ENCODE measurements around the gene CLEC16A. TPM values are rescaled to one million over a fixed set of nuclear protein-coding genes. Genes with fewer than 3 reads are reported as not detected.

Gene CLEC16A
- total and polyA plus RNA-seq, 7 experiments from 2014 or later: 14.7 to 38.2 (median 31.8) TPM

DNA sequence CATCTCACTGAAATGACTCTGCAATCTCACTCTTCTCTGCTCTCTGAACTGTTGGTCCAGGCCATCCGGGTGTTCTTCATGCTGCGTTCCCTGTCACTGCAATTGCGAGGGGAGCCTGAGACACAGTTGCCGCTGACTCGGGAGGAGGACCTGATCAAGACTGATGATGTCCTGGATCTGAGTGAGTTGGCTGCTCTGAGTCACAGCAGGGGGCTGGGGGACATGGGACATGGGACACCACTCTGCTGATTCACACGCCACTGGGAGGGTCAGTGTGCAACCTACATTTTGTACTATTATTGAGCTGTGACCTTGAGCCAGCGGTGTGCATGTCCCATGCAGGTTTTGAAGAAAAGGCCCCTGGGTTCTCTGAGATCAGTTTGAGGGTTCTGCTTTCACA is 116.5 kb downstream of the CLEC16A start:
- Mint-ChIP-seq H3K27me3 (no peaks in the 10 kb centered on the region), H3K4me1 (peaks cover 0 to 38% (median 3%) of the 10 kb centered on the region in 7 donors), H3K4me3 (no peak overlapping the region), H3K27ac (no peak overlapping the region), H3K9me3 (peaks cover 0 to 2% (median 0%) of the 10 kb centered on the region in 11 donors), H3K36me3 (peaks cover 13 to 60% (median 31%) of the 10 kb centered on the region in 5 donors)
- DNase-seq (no peak), ATAC-seq (no peak)
- no peaks in the 10 kb centered on the region for H3K9me3 ChIP-seq (ENCODE audit: control insufficient read depth in 2 of 3, low read length in 3 of 3)
- intact Hi-C loops (cut with micrococcal nuclease): no loop called here
- ChIA-PET CTCF (interaction anchor here (0.7 kb wide), 1 partner anchor 195 kb away, joined by 3 read pairs; the partner anchor contains the start of gene SOCS1), POLR2A (no interaction called here)
- H3K27me3 ChIP-seq (ENCODE audit: control insufficient read depth in 2 of 2, insufficient read depth in 2 of 2, low read length in 2 of 2): no peaks in the 10 kb centered on the region
- H3K36me3 ChIP-seq (ENCODE audit: control insufficient read depth in 2 of 3, insufficient read depth in 3 of 3, low read length in 3 of 3): peaks cover 0 to 60% (median 4%) of the 10 kb centered on the region in 3 experiments
- no peak overlapping the region for H3K4me3 ChIP-seq (ENCODE audit: low read length)
- no peak overlapping the region for H3K27ac ChIP-seq (ENCODE audit: low read depth, low read length)
- H3K4me1 ChIP-seq (ENCODE audit: control insufficient read depth in 2 of 2, insufficient read depth in 2 of 2, low read length in 2 of 2): no peaks in the 10 kb centered on the region

GRCh38 chr16:11061629-11062270 is 117.4 kb downstream of the CLEC16A start:
- no peaks in the 10 kb centered on the region for H3K27me3 ChIP-seq (ENCODE audit: control insufficient read depth in 2 of 2, insufficient read depth in 2 of 2, low read length in 2 of 2)
- H3K9me3 Mint-ChIP-seq: peaks cover 0 to 2% (median 0%) of the 10 kb centered on the region in 11 donors
- H3K27me3 Mint-ChIP-seq: no peaks in the 10 kb centered on the region
- H3K4me1 ChIP-seq (ENCODE audit: control insufficient read depth in 2 of 2, insufficient read depth in 2 of 2, low read length in 2 of 2): no peaks in the 10 kb centered on the region
- H3K27ac ChIP-seq (ENCODE audit: low read depth, low read length): no peak overlapping the region
- no peak for ATAC-seq
- POLR2A ChIA-PET: no interaction called here
- peaks cover 0 to 37% (median 4%) of the 10 kb centered on the region in 7 donors for H3K4me1 Mint-ChIP-seq
- H3K4me3 ChIP-seq (ENCODE audit: low read length): no peak overlapping the region
- intact Hi-C loops (cut with micrococcal nuclease): no loop called here
- CTCF ChIA-PET: interaction anchor here (0.7 kb wide), 1 partner anchor 194 kb away, joined by 3 read pairs; the partner anchor contains the start of gene SOCS1
- DNase-seq: no peak
- peaks cover 0 to 56% (median 4%) of the 10 kb centered on the region in 3 experiments for H3K36me3 ChIP-seq (ENCODE audit: control insufficient read depth in 2 of 3, insufficient read depth in 3 of 3, low read length in 3 of 3)
- H3K9me3 ChIP-seq (ENCODE audit: control insufficient read depth in 2 of 3, low read length in 3 of 3): no peaks in the 10 kb centered on the region
- H3K27ac Mint-ChIP-seq: no peak overlapping the region
- H3K36me3 Mint-ChIP-seq: peaks cover 13 to 62% (median 27%) of the 10 kb centered on the region in 5 donors
- no peak overlapping the region for H3K4me3 Mint-ChIP-seq

DNA sequence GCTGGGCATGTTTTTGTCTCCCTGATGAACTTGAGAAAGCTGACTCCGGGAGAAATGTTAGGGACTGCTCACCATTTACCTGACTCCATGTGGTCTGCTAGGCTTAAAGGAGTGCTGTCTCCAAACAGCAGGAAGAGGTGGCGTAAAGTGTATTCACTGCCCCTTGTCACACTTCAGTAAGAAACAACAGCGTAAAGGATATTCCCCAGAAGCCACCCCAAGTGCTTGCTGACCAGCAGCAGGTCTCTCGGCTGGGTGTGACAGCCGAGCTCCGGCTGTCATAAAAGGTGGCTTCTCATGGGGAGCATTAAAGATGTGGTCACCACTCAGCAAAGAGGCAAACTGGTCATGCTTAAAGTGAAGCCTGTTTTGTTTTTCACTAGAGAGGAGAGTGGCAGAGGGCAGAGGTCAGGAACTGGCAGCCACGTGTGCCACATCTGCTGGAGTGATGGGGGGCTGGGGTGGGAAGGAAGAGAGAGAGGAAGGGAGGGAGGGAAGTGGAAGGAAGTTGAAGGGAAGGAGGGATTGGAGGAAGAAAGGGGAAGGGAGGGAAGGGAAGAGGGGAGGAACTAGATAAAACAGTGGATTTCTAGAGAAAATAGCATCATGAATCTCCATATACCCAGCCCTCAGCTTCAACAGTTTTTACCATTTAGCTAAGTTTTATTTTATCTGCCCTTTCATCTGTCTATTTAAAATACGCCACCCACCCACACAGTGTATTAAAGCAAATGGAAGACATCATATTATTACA is 119.3 kb downstream of the CLEC16A start:
- CTCF ChIA-PET: no interaction called here
- no peak overlapping the region for H3K27ac Mint-ChIP-seq
- peaks cover 0 to 35% (median 5%) of the 10 kb centered on the region in 7 donors for H3K4me1 Mint-ChIP-seq
- intact Hi-C loops (cut with micrococcal nuclease): no loop called here
- DNase-seq (no peak), ATAC-seq (no peak)
- H3K36me3 Mint-ChIP-seq: peaks cover 13 to 57% (median 28%) of the 10 kb centered on the region in 5 donors
- Histone ChIP-seq H3K27ac (ENCODE audit: low read depth, low read length) (no peak overlapping the region), H3K4me1 (ENCODE audit: control insufficient read depth in 2 of 2, insufficient read depth in 2 of 2, low read length in 2 of 2) (no peaks in the 10 kb centered on the region), H3K36me3 (ENCODE audit: control insufficient read depth in 2 of 3, insufficient read depth in 3 of 3, low read length in 3 of 3) (peaks cover 0 to 48% (median 4%) of the 10 kb centered on the region in 3 experiments), H3K27me3 (ENCODE audit: control insufficient read depth in 2 of 2, insufficient read depth in 2 of 2, low read length in 2 of 2) (no peaks in the 10 kb centered on the region), H3K4me3 (ENCODE audit: low read length) (no peak overlapping the region), H3K9me3 (ENCODE audit: control insufficient read depth in 2 of 3, low read length in 3 of 3) (no peaks in the 10 kb centered on the region)
- peaks cover 0 to 2% (median 0%) of the 10 kb centered on the region in 11 donors for H3K9me3 Mint-ChIP-seq
- H3K4me3 Mint-ChIP-seq: no peak overlapping the region
- POLR2A ChIA-PET: no interaction called here
- H3K27me3 Mint-ChIP-seq: no peaks in the 10 kb centered on the region

DNA sequence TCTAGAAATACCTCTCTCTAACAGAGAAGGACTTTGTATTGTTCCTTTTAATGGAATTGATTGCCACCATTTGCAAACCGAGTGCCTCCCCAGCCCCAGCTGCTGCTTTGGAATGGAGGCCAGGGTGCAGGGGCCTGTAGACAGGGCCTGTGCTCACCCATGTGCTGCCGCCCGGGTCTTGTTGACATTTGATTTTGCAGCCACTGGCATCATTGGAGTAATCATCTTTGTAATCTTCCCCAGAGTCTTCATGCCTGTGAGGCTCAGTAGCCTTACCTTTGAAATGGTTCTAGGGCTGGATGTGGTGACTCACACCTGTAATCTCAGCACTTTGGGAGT is 119.8 kb downstream of the CLEC16A start:
- ATAC-seq (no peak), DNase-seq (no peak)
- CTCF ChIA-PET: no interaction called here
- Mint-ChIP-seq H3K4me3 (no peak overlapping the region), H3K27me3 (no peaks in the 10 kb centered on the region), H3K9me3 (peaks cover 0 to 2% (median 0%) of the 10 kb centered on the region in 11 donors), H3K27ac (no peak overlapping the region), H3K4me1 (peaks cover 0 to 34% (median 2%) of the 10 kb centered on the region in 7 donors), H3K36me3 (peaks cover 12 to 51% (median 23%) of the 10 kb centered on the region in 5 donors)
- no peak overlapping the region for H3K4me3 ChIP-seq (ENCODE audit: low read length)
- H3K36me3 ChIP-seq (ENCODE audit: control insufficient read depth in 2 of 3, insufficient read depth in 3 of 3, low read length in 3 of 3): peaks cover 0 to 48% (median 4%) of the 10 kb centered on the region in 3 experiments
- H3K9me3 ChIP-seq (ENCODE audit: control insufficient read depth in 2 of 3, low read length in 3 of 3): no peaks in the 10 kb centered on the region
- no peak overlapping the region for H3K27ac ChIP-seq (ENCODE audit: low read depth, low read length)
- H3K4me1 ChIP-seq (ENCODE audit: control insufficient read depth in 2 of 2, insufficient read depth in 2 of 2, low read length in 2 of 2): no peaks in the 10 kb centered on the region
- POLR2A ChIA-PET: no interaction called here
- intact Hi-C loops (cut with micrococcal nuclease): no loop called here
- H3K27me3 ChIP-seq (ENCODE audit: control insufficient read depth in 2 of 2, insufficient read depth in 2 of 2, low read length in 2 of 2): no peaks in the 10 kb centered on the region

GRCh38 chr16:11064851-11065250 is 120.5 kb downstream of the CLEC16A start:
- intact Hi-C loops (cut with micrococcal nuclease): no loop called here

GRCh38 chr16:11066261-11066870 is 122.0 kb downstream of the CLEC16A start:
- Mint-ChIP-seq H3K36me3 (peaks cover 14 to 51% (median 29%) of the 10 kb centered on the region in 5 donors), H3K4me3 (no peak overlapping the region), H3K9me3 (peaks cover 0 to 2% (median 0%) of the 10 kb centered on the region in 11 donors), H3K27ac (peak overlapping the region in 6 of 9 donors; percentile 12 to 69 (median 42)), H3K4me1 (peaks cover 2 to 44% (median 4%) of the 10 kb centered on the region in 7 donors), H3K27me3 (no peaks in the 10 kb centered on the region)
- ChIA-PET POLR2A (no interaction called here), CTCF (no interaction called here)
- intact Hi-C loops (cut with micrococcal nuclease): no loop called here
- H3K4me1 ChIP-seq (ENCODE audit: control insufficient read depth in 2 of 2, insufficient read depth in 2 of 2, low read length in 2 of 2): no peaks in the 10 kb centered on the region
- H3K36me3 ChIP-seq (ENCODE audit: control insufficient read depth in 2 of 3, insufficient read depth in 3 of 3, low read length in 3 of 3): peaks cover 0 to 35% (median 3%) of the 10 kb centered on the region in 3 experiments
- H3K27ac ChIP-seq (ENCODE audit: low read depth, low read length): no peak overlapping the region
- H3K4me3 ChIP-seq (ENCODE audit: low read length): no peak overlapping the region
- H3K27me3 ChIP-seq (ENCODE audit: control insufficient read depth in 2 of 2, insufficient read depth in 2 of 2, low read length in 2 of 2): no peaks in the 10 kb centered on the region
- H3K9me3 ChIP-seq (ENCODE audit: control insufficient read depth in 2 of 3, low read length in 3 of 3): no peaks in the 10 kb centered on the region
- ATAC-seq (peak; percentile 18), DNase-seq (no peak)

More at GRCh38 chr16:11064851-11065250, 120.5 kb downstream of the CLEC16A start:
- CTCF ChIA-PET: no interaction called here
- POLR2A ChIA-PET: interaction anchor here (0.7 kb wide), 1 partner anchor 131 kb away, joined by 3 read pairs; no protein-coding TSS in a partner anchor
- Mint-ChIP-seq H3K4me3 (no peak overlapping the region), H3K36me3 (peaks cover 11 to 50% (median 23%) of the 10 kb centered on the region in 5 donors), H3K27me3 (no peaks in the 10 kb centered on the region), H3K9me3 (peaks cover 0 to 2% (median 0%) of the 10 kb centered on the region in 11 donors), H3K4me1 (peaks cover 0 to 34% (median 2%) of the 10 kb centered on the region in 7 donors), H3K27ac (peak overlapping the region in 2 of 9 donors; percentile 10 to 41)
- Histone ChIP-seq H3K4me3 (ENCODE audit: low read length) (no peak overlapping the region), H3K4me1 (ENCODE audit: control insufficient read depth in 2 of 2, insufficient read depth in 2 of 2, low read length in 2 of 2) (no peaks in the 10 kb centered on the region), H3K9me3 (ENCODE audit: control insufficient read depth in 2 of 3, low read length in 3 of 3) (no peaks in the 10 kb centered on the region), H3K36me3 (ENCODE audit: control insufficient read depth in 2 of 3, insufficient read depth in 3 of 3, low read length in 3 of 3) (peaks cover 0 to 43% (median 7%) of the 10 kb centered on the region in 3 experiments), H3K27me3 (ENCODE audit: control insufficient read depth in 2 of 2, insufficient read depth in 2 of 2, low read length in 2 of 2) (no peaks in the 10 kb centered on the region), H3K27ac (ENCODE audit: low read depth, low read length) (no peak overlapping the region)
- no peak for ATAC-seq
- DNase-seq: no peak
